Liver (tissue), 9 donors: Measurements from ENCODE around the gene SFPQ. TPM values are rescaled to one million over a fixed set of nuclear protein-coding genes. Genes with fewer than 3 reads are reported as not detected.

Experiments used
- DNase-seq: peaks from one replicate; pipeline ENCODE4 v3.0.0-alpha.2; 2017; ENCODE audit warnings: low spot score
- H3K27ac ChIP-seq, 2 donors: one replicate each; pipeline ENCODE4 v1.7.0; 2013; ENCODE audit warnings: inconsistent platforms in 2 of 2, low read length in 2 of 2, control low read depth in 1 of 2, low read depth in 1 of 2, mild to moderate bottlenecking in 1 of 2
- H3K27me3 ChIP-seq, 4 donors: one replicate each; pipeline versions ENCODE4 v1.6.1 to v1.7.0; 2013; ENCODE audit warnings: low read length in 3 of 4, inconsistent platforms in 1 of 4, mild to moderate bottlenecking in 1 of 4, moderate library complexity in 1 of 4; ENCODE audit not compliant: control insufficient read depth in 4 of 4, insufficient read depth in 4 of 4
- H3K36me3 ChIP-seq, 4 donors: one replicate each; pipeline versions ENCODE4 v1.6.1 to v1.7.0; 2013; ENCODE audit warnings: low read length in 3 of 4, mild to moderate bottlenecking in 3 of 4, low read depth in 1 of 4, moderate library complexity in 1 of 4; ENCODE audit not compliant: control insufficient read depth in 4 of 4, insufficient read depth in 3 of 4
- H3K4me1 ChIP-seq, 4 donors: one replicate each; pipeline versions ENCODE4 v1.6.1 to v1.7.0; 2013; ENCODE audit warnings: low read length in 3 of 4, mild to moderate bottlenecking in 3 of 4, moderate library complexity in 1 of 4; ENCODE audit not compliant: control insufficient read depth in 4 of 4, insufficient read depth in 4 of 4
- H3K4me3 ChIP-seq, 3 donors: one replicate each; pipeline versions ENCODE4 v1.6.1 to v1.7.0; 2013; ENCODE audit warnings: low read length in 3 of 3, control low read depth in 1 of 3, low read depth in 1 of 3, mild to moderate bottlenecking in 1 of 3
- H3K9ac ChIP-seq, 2 donors: one replicate each; pipeline ENCODE4 v1.7.0; 2013; ENCODE audit warnings: low read length in 2 of 2, mild to moderate bottlenecking in 2 of 2, moderate library complexity in 2 of 2, control low read depth in 1 of 2, low read depth in 1 of 2
- H3K9me3 ChIP-seq, 4 donors: one replicate each; pipeline versions ENCODE4 v1.6.1 to v1.7.0; 2013; ENCODE audit warnings: low read length in 3 of 4; ENCODE audit not compliant: control insufficient read depth in 4 of 4
- ATF3 ChIP-seq: IDR thresholded peaks from 2 replicates; pipeline ENCODE4 v1.6.1; 2016; ENCODE audit warnings: antibody characterized with exemption
- EGR1 ChIP-seq, 2 donors: IDR thresholded peaks; 2 replicates each; pipeline ENCODE4 v1.6.1; 2016 to 2018; ENCODE audit warnings: antibody characterized with exemption in 2 of 2, low read depth in 2 of 2
- FOXA1 ChIP-seq: IDR thresholded peaks from 2 replicates; pipeline ENCODE4 v1.6.1; 2016; ENCODE audit warnings: antibody characterized with exemption
- FOXA2 ChIP-seq: IDR thresholded peaks from 2 replicates; pipeline ENCODE4 v1.6.1; 2016; ENCODE audit warnings: antibody characterized with exemption
- GABPA ChIP-seq, 2 donors: IDR thresholded peaks in 1 of 2; conservative IDR thresholded peaks in 1 of 2; 2 replicates each; pipeline ENCODE4 v1.6.1; 2016; ENCODE audit warnings: antibody characterized with exemption in 2 of 2, mild to moderate bottlenecking in 1 of 2, moderate library complexity in 1 of 2
- HNF4G ChIP-seq: IDR thresholded peaks from 2 replicates; pipeline ENCODE4 v1.6.1; 2016; ENCODE audit warnings: antibody characterized with exemption
- JUND ChIP-seq, 2 donors: IDR thresholded peaks; 2 replicates each; pipeline ENCODE4 v1.6.1; 2016; ENCODE audit warnings: antibody characterized with exemption in 2 of 2
- RAD21 ChIP-seq, 2 donors: IDR thresholded peaks; 2 replicates each; pipeline ENCODE4 v1.6.1; 2016; ENCODE audit warnings: antibody characterized with exemption in 2 of 2, mild to moderate bottlenecking in 2 of 2
- REST ChIP-seq: IDR thresholded peaks from 2 replicates; pipeline ENCODE4 v1.6.1; 2016; ENCODE audit warnings: antibody characterized with exemption, mild to moderate bottlenecking
- SP1 ChIP-seq: IDR thresholded peaks from 2 replicates; pipeline ENCODE4 v1.6.1; 2018; ENCODE audit warnings: antibody characterized with exemption, mild to moderate bottlenecking
- WGBS: extraction: QIAGEN DNeasy Blood & Tissue Kit; methylation state at CpG from one replicate; pipeline ENCODE4 v1.1.7; 2013; 5-methylcytosine and 5-hydroxymethylcytosine counted together
- polyA plus RNA-seq, 2 donors: library from polyadenylated mRNA; stranded (reverse) in 1 of 2; unstranded in 1 of 2; fragments of 200-250 nt in 1 of 2; fragments of >200 nt in 1 of 2; fragmentation: Nextera tagmentation in 1 of 2; extraction: Ambion mirVana in 1 of 2; gene quantifications; one replicate each; pipeline versions ENCODE4 v1.2.1 to v1.2.3, GENCODE V29; 2013 to 2015
- total RNA-seq, 2 donors: library from RNA; depleted of rRNA; stranded (reverse); fragments of >200 nt; gene quantifications; one replicate each; pipeline ENCODE4 v1.2.3, GENCODE V29; 2014
- TF ChIP-seq, protein P1 (sequence below): IDR thresholded peaks from 2 replicates; pipeline ENCODE4 v1.6.1; 2016; ENCODE audit warnings: antibody characterized with exemption
- TF ChIP-seq, protein P2 (sequence below): IDR thresholded peaks from 2 replicates; pipeline ENCODE4 v1.6.1; 2016; ENCODE audit warnings: antibody characterized with exemption
- donor health status: healthy.
- donor health status: healthy.
- donor health status: healthy.
- donor health status: healthy.
- donor health status: healthy.

SFPQ gene
- total and polyA plus RNA-seq, 4 donors, result 29.7 to 173 (median 66.2) TPM

DNA sequence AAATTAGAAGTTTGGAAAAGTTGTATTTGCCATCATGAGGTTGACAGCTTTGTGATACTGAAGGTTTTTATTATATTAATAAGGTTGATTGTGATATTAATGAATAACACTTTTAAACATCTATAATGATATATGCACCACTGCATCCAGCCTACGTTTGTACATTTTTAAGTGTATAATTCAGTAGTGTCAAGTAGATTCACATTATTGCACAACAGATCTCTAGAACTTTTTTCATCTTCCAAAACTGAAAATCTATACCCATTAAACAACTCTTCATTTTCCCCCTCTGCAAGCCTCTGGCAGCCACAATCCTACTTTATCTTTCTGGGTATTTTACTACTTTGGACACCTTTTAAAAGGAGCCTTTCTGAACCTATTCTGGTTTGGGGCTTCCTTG, 38.3 kb upstream of the SFPQ start:
- no peaks in the 10 kb centered on the region for H3K36me3 ChIP-seq
- no peaks in the 10 kb centered on the region for H3K4me1 ChIP-seq
- H3K27me3 ChIP-seq, result no peaks in the 10 kb centered on the region
- DNase-seq, result no peak
- no peaks in the 10 kb centered on the region for H3K9me3 ChIP-seq
- 66% methylated on average over 1 of the region's 1 CpG for WGBS
- TF ChIP-seq REST (no peak), JUND (IDR thresholded peaks at IDR 0.05) (no peak), HNF4G (no peak), RAD21 (IDR thresholded peaks at IDR 0.05) (no peak), FOXA1 (no peak)
- H3K4me3 ChIP-seq, result no peak overlapping the region
- no peak overlapping the region for H3K9ac ChIP-seq
- H3K27ac ChIP-seq, result no peak overlapping the region

DNA sequence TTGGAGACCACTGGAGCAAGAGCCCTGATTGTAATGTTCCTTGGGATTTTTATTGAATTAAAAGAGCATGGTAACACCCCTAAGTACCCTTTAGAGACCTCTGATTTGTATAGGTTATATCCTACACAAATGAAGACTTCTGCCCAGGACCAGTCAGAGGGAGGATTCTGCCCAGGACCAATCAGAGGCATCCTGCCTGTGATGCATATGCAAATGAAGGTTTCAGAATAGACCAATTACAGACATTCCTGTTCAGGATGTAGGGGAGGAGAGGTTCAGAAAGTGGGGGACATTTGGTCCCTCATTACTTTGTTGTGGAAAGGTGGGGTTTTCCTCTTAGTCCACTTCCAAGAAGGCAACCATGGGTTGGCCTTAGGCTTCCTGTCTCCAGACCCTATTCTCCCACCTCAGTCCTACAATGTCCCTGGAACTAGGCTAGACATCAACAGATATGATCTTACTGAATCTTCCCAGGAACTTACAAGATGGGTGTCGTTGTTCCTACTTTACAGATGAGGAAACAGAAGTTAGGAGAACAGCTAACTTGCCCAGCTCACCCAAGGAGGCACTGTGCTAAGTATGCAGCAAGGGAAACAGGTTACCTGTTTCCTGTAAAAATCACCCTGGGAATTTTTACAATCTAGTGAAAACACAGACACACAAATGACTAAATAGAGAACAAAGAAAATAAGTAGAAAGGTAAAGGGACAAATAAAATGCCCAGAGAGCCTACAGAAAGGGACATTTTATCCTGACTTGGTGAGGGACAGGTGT, 36.8 kb upstream of the SFPQ start:
- Histone ChIP-seq H3K27ac (no peak overlapping the region), H3K36me3 (no peaks in the 10 kb centered on the region), H3K9ac (no peak overlapping the region), H3K4me1 (no peaks in the 10 kb centered on the region), H3K4me3 (no peak overlapping the region), H3K27me3 (no peaks in the 10 kb centered on the region), H3K9me3 (no peaks in the 10 kb centered on the region)
- TF ChIP-seq, protein P1, sequence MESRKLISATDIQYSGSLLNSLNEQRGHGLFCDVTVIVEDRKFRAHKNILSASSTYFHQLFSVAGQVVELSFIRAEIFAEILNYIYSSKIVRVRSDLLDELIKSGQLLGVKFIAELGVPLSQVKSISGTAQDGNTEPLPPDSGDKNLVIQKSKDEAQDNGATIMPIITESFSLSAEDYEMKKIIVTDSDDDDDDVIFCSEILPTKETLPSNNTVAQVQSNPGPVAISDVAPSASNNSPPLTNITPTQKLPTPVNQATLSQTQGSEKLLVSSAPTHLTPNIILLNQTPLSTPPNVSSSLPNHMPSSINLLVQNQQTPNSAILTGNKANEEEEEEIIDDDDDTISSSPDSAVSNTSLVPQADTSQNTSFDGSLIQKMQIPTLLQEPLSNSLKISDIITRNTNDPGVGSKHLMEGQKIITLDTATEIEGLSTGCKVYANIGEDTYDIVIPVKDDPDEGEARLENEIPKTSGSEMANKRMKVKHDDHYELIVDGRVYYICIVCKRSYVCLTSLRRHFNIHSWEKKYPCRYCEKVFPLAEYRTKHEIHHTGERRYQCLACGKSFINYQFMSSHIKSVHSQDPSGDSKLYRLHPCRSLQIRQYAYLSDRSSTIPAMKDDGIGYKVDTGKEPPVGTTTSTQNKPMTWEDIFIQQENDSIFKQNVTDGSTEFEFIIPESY, result no peak
- TF ChIP-seq, protein P2, sequence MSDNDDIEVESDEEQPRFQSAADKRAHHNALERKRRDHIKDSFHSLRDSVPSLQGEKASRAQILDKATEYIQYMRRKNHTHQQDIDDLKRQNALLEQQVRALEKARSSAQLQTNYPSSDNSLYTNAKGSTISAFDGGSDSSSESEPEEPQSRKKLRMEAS, result no peak
- no peak for TF ChIP-seq ATF3
- TF ChIP-seq EGR1 (IDR thresholded peaks at IDR 0.05; ENCODE audit: low read depth in 2 of 2), result no peak
- TF ChIP-seq SP1, result no peak
- no peak for TF ChIP-seq HNF4G
- TF ChIP-seq GABPA (IDR thresholded peaks at IDR 0.05 in 1 of 2, conservative IDR thresholded peaks at IDR 0.05 in 1 of 2), result no peak
- TF ChIP-seq FOXA2, result no peak
- 79% methylated on average over 1 of the region's 1 CpG for WGBS
- no peak for DNase-seq
